ENCODE measurements around the gene FUT8.

Gene FUT8

DNA sequence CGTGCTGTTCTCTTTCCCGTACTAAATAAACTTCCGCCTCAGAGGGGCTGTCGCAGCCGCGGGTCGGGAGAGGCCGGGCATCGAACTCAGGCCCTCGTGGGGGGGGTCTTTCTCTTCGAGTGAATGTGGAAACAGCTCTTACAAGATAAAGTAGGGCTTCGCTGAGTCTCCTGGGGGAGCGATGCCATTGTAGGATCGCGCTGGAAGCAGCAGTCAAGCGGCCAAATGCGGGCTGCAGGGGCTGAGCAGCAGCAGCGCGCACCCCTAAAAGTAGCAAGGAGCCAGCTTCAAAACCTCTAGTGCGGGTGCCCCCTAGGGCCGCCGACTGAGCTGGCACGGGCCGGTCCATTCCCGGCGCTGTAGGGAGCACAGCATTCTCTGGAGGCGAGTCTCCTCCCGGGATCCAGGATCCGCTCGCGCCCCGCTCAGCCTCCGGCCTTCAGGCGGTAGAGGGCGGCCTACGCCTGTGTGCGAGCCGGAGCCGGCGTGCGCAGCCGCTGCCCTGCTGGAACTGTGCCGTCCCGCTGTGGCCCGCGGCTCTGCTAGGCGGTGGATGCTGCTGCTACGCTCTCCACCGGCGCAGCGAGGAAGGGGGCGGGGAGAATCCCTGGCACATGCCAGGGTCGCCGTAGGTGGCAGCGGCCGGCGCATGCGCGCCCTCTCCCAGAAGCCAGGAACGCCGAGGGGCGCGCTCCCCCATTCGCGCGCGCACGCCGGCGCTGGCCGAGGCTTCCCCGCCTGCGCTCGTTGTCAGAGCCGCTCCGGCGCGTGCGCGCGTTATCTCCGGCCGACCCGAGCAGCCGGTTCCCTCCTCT is at the start of gene FUT8:
TSS of gene FUT8 (plus strand) at position 699 of the 815 bp plus-strand sequence. CDS start 148,834 bp downstream, outside the sequence.
- peak; percentile 98 for DNase-seq

DNA sequence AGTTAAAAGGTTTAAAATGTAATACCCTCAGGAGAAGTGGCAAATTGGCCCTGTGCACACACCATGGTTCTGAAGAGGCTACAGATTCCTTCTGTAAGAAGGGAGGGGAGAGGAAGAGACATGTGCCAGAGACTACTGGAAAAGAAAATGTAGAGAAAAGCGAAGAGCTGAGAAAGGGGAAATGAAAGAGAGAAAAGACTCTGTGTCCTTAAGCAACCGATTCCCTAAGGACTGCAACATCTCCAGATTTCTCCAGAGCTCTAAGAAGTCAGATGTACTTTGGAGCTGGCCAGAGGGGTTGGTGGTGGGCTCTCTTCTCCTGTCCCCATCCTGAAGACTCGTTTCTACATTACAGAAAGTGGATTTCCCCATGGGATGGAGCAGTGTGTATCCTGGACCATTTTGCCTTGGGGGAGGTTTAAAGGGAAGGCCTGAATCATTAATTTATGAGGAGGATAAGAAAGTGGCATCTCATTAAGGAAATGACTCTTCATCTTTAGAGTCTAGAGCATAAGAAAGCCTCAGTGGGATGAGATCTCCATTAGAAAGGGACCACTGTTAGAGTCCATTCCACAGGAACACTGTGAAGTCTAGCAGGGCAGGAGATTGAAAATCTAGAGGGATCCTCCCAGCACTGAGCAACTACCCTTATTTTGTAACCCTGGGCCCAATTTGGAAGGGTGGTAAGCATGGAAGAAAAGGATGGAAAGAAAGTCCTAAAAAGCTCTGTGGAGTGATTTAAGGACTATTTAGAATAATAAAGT is 45.5 kb upstream of the FUT8 start:
- no peak for DNase-seq

DNA sequence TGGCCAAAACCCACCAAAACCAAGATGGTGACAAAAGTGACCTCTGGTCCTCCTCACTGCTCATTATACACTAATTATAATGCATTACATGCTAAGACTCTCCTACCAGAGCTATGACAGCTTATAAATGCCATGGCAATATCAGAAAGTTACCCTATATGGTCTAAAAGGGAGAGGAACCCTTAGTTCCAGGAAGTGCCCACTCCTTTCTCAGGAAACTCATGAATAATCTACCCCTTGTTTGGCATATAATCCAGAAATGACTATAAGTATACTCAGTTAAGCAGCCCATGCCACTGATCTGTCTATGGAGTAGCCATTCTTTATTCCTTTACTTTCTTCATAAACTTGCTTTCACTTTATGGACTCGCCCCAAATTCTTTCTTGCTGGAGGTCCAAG is 43.0 kb upstream of the FUT8 start:
- peak; percentile 79 for DNase-seq

DNA sequence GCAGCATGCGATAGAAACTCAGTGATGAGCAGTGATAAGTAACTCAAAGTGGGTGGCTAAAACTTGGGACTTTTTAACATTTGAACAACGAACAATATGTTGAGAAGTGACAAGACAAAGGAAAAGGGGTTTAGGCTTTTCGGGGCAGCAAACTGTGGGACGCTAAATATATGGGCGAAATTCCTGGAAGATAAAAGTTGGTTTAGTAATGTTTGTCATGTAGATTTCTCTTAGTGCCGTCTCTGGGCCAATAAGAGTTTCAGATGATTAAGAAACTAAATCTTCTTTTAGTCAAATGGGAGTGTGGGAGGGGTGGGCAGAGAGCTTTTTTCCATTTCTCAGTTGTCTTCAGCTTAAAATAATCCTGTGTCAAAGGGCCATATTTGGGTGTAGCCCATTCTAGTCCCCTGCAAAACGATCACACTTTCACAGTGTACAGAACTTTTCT is 41.7 kb upstream of the FUT8 start:
- DNase-seq, result peak; percentile 32

DNA sequence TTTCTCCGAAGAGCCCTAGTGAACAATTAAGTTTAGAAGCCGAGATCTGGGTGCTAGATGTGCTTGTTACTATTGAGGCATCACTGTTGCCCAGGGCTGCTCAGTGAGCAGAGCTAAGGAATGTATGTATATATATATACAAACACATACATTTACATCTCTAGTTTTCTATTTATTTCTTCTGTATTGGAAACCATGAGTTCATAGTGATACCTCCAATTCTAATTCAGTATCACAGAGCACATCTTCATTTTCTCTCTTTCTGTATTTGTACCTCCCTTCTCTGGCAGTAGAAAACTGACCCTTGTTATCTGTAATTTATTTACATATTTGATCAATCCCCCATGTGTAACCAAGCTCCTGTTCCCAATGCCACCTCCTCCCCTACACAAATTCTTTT is 40.7 kb upstream of the FUT8 start:
- no peak for DNase-seq

DNA sequence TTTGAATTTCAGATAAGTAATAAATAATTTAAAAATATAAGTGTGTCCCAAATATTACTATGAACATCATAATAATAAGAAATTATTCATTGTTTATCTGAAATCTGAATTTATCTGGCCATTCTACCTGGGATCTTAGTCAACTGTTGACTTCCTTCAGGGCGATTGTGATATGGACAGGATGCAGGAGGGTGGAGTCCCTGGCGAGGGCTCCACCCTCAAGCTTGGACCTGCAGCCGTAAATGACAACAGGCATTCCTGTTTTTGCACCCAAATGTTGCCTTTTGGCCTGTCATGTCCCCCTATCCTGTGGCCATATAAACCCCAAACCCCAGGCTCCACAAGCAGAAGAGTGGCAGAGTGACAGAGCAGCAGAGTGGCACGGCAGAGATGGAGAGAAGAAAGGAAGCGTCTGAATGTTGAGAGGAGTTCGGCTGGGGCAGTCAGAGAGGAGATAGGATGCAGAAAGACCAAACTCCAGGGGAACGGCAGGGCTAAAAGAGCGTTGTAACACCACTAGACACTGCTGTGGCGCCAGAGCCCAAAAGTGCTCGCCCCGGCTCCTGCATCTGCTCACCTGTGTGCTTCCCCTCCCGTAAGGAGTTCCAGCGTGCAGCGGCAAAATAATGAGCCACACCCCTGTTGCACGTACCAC is 39.4 kb upstream of the FUT8 start:
- DNase-seq, result no peak

DNA sequence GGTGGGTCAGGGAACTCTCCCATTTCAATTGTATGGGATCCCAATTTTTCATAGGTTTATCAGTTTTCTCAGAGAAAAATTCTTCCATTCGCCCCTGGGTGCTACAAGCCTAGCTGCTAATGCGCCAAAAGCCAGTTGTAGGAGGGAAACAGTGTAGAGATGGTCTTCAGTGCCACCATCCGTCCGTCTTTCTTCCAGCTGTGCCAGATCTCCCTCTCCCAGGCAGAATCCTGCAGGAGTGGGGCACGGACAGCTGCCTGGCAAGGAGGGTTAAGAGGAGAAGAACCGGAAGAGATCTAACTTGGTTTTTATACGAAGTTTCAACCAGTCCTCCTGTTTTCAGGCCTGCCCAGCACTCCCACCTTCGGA is 38.9 kb upstream of the FUT8 start:
- DNase-seq, result no peak

DNA sequence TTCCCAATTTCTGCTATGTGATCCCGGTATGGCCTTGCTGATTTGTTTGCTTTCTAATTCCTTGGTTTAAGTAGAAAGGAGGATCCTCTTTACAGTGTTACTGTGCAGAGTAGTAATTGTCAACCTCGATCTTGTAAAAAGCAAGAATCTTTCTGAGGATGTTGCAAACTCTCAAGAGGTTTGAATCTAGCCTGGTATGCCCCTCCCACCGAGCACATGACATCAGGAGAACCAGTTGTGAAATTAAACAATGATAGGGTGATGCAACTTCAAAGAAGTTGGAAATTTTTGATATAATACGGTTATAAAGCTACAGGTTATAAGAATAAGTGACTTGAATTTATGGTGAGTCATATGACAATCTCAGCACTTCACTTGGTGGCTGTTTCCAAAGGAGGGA is 35.0 kb upstream of the FUT8 start:
- no peak for DNase-seq

DNA sequence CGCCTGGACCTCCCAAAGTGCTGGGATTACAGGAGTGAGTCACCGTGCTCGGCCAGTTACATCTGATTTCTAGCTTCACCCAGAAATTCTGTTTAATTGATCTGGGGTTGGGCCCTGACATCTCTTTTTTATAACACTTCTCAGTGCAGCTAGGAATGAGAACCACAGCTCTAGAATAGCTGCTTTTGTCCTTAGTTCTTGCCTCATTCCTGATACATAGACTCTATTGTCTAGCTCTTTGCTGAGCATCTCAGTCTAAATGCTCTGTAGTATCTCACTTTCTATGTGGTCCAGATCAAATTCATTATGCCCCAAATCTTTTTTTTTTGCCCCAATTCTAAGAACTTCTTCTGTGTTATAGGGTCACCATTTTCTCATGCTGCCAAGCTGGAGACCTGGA is 29.9 kb upstream of the FUT8 start:
- DNase-seq, result no peak

DNA sequence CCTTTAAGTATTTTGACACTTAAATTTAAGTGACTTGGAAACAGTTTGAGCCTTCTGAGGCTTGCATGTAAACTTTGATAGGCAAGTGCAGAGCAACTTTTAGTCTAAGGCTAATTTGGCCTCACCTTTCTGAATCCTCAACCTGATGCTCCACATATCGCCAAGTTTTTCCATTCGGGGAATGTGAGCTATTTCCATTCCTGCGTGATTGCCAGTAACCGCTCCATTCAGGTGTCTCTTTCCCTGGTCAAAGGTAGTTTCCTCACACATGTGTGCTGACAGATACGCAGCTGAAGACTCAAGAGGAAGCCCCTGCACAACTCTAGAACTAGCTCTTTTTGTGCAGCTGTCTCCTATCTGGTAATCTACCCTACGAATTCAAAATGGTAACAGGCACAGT is 25.4 kb upstream of the FUT8 start:
- DNase-seq, result no peak

DNA sequence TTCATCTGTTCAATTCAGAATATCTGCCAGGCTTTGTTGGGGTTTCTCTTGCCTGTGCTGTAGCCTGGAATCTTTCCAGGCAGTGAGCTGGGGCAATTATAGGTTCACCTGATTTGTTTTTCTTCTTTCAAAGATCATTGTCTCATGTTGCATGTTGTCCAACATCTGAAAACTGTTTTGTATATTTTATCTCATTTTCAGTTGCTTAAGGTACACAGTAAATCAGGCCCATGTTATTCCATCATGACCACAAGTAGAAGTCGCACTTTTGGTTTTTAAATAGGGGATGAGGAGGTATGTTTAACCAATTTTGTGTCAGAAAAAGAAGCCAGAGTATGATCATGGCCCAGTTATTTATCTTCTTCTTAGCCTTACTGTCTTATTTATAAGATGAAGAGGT is 24.9 kb upstream of the FUT8 start:
- DNase-seq, result no peak

DNA sequence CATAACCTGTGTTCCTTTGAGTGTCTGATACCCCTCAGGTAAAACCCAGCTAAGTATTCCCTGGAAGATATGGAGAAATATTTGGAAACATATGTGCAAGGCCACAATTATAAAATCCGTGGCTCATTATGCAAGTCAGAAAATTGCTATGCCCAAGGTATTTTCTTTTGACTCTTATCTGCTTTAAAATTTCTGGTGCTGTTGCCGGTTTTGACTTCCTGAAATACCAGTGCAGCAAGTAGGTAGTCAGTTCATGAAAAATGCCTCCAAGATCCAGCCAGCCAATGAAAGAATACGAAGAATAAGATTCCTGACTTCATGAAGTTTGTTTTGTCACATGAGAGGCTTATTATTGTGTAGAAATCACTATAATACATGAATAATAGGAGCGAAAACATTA is 20.2 kb upstream of the FUT8 start:
- DNase-seq, result no peak

DNA sequence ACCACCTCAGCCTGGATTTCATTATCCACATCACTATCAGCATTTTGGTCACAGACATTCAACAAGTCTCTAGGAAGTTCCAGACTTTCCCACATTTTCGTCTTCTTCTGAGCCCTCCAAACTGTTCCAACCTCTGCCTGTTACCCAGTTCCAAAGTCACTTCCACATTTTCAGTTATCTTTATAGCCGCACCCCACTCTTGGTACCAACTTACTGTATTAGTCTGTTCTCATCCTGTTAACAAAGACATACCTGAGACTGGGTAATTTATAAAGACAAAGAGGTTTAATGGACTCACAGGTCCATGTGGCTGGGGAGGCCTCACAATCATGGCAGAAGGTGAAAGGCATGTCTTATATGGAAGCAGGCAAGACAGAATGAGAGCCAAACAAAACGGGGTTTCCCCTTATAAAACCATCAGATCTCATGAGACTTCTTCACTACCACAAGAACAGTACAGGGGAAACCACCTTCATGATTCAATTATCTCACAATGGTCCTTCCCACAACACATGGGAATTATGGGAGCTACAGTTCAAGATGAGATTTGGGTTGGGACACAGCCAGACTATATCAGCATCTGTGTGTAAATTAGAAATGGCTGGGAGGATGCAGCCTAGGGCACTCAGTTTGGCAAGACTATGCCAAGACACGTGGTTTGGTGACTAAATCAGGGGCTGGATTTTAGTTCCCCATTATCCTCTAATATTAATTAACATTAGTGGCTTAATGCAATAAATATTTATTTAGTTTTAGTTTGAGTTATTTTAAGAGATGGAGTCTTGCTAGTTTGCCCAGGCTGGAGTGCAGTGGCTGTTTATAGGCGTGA is 16.2 kb upstream of the FUT8 start:
- no peak for DNase-seq

DNA sequence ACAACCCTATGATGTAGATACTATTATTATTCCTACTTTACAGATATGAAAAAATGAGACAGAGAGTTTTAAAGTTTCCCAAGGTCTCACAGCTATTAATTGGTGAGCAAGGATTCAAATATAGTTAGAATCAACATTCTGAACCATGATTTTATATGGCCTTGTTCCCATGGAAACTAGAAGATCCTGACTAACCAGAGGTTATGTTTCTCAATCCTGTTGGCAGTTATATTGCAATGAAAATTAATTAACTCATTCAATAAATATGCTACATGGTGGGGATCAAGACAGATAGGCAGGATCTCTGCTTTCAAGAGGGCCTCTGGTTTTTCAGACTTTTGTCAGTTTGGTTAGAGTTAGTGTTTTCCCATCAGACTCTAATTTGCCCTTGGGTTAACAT is 9.3 kb upstream of the FUT8 start:
- DNase-seq, result no peak

DNA sequence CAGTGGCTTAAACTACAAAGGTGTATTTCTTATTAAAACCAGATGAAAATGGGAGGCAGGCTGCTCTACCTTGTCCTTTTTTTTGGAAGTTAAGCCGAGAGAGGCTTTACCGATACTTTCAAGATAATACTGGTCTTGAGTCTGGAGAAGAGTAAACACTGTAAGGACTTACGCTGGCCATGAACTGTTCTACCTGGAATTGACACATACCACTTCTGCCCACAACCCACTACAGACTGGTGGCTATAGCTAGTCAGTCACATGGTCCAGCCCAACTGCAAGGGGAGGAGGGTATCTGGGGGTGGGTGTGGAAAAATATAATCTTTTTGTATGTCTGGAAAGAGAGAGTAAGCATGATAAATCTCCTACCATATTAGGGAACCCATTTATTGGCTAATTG is 4.4 kb upstream of the FUT8 start:
- no peak for DNase-seq

DNA sequence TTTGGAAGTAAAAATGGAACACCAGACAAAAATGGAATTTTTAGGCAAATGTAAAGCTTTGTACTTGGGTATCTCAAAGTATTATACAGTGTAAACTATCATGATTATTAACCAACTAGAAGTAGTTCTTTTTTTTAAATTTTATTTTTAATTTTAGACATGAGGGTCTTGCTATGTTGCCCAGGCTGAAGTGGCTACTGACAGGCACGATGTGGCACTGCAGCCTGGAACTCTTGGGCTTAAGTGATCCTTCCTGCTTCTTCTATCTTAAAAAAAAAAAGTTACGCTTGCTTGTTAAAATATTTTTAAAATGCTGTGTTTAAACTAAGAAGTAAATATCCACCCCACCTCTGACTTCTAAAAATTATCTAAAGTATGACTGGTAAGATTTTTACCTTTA is 1.9 kb upstream of the FUT8 start:
- no peak for DNase-seq

DNA sequence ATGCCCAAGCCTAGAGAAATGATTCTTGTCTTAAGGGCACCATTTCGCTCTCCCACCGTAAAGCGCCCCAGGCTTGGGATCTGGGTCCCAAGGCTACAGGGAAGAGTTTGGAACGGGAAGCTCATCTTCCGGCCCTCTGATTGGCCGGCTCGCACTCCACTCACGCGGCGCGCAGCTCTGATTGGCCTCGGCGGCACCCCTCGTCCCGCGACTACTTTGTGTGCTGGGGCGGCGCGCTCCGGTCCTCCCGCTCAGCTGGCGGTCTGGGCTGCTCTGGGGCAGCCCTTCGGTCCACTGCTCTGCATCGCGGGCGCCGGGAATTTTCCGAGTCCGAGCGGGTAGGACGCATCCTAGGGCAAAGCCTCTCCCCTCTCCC is 886 bp upstream of the FUT8 start:
- DNase-seq, result peak; percentile 89

DNA sequence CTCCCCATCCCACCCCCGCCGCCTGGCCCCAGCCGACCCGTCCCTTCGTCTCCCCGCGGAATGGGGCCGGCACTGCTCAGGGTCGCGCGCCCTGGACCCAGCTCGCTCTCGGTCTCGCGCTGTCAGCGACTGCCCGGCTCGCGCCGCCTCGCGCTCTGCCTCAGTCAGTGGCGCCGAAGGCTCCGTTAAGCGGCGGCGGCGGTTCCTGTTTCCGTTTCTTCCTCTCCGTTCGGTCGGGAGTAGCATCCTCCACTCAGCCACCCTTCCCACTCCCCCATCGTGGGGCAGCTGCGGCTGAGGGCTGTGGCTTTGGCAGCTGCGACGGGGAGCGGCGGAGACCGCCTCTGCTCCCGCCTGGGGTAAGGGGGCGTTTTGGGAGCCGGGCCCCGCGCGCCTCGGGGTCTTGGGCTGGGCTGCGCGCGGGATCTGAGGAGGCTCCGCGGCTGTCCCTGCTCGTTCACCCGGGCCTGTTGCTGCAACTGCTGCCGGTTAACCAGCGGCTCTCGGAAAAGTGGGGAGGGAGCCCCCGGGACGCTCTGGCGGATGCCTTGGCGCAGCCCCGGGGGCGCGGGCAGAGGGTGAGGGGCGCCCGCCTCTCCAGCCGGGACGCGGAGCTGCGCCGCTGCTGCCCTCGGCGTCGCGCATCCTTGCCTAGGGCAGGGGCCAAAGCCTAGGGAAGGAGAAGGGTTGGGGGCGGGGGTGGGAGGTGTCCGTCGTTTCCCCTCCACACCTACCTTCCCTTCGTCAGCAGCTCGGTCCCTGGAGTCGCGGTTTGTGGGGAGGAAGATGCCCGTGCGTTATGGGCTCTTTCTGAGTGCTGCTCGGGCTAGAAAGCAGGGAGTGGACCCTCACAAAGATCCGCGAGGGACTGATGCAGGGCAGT is 567 bp downstream of the FUT8 start:
- peak; percentile 51 for DNase-seq

DNA sequence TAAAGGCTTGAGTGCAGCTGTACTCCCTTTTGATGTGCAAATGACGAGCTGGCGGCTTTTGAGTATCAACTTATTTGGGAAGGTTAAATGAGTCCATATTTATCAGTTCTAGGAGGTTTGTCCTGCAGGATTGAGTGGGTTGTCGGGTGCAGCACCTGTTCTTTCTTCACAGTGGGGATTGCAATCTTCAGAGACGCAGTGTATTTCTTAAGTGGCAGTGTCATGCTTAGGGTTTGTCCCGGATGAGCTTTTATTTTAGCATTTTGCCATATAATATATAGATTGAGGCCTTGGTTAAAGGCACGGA is 1.2 kb downstream of the FUT8 start:
- no peak for DNase-seq

DNA sequence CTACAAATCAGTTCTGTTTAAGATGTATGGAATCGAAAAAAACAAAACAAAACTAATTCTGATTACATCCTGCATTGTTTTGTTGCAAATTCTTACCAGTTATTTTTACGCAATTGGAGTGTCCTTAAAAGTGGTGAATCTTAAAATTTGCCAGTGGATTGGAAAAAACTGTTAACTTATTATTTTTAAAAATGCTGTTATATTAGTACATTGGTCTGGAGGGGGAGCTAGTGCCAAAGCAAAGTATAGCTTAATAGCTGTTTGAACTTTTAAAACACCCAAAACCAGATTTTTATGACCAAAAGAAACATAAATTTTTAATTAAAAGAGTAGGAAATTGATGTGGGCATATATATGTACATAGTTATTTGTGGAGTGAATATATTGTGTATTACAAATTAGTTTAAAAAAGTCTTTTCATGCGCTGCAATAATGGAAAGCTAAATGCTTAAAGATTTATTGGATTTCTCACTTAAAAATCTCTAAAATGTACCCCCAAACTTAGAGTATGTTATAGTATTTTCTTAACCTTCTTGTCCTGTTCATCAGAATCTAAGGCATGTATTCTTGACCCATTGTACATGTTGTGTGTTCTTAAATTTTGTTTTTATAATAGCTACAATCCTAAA is 2.5 kb downstream of the FUT8 start:
- peak; percentile 36 for DNase-seq

DNA sequence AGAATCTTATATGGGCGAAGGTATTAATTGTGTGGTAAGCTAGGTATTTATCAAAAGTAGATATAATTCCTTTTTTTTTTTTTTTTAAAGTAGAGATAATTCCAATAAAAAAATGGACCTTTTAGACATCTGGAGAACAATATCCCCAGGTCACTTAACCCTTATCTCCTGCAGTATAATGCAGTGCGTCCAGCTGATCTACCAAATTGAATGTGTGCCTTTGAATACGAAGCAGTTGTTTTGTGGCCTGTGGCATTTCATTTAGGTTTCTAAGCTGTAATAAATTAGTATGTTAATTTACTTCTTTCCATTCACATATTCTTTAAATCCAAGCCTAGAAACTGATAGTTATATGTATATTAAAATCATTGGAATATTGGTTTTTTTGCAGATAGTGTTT is 3.1 kb downstream of the FUT8 start:
- DNase-seq, result no peak

Measured in activated CD4-positive, alpha-beta T cell treated with anti-CD3 and anti-CD28 coated beads, Interleukin-2, Interleukin-6, amounts not matched to agents 100 ng/mL and 50 ng/mL, durations not matched to agents 16 hours and 8 hours (primary cell).